GM21619 (cell line): Measurements from ENCODE around the gene LRRC30.
"Not testable (repeated sequence)": the region's sequence is repeated elsewhere in the genome, so short reads cannot be mapped to it uniquely, and the experiment has no call there.

Experiments
- ATAC-seq: cut with Tn5 transposase; IDR thresholded peaks from one replicate; pipeline ENCODE4 v1.9.1; 2021; ENCODE audit not compliant: unreplicated experiment

LRRC30 gene

GRCh38 chr18:7230626-7231349, at the start of gene LRRC30:
TSS of gene LRRC30 (plus strand) at chr18:7231089. CDS start at chr18:7231139, 50 bp downstream.
- no peak for ATAC-seq

GRCh38 chr18:7185701-7186100, 45.2 kb upstream of the LRRC30 start:
- no peak for ATAC-seq

GRCh38 chr18:7190547-7191156, 40.2 kb upstream of the LRRC30 start:
- ATAC-seq: no peak

DNA sequence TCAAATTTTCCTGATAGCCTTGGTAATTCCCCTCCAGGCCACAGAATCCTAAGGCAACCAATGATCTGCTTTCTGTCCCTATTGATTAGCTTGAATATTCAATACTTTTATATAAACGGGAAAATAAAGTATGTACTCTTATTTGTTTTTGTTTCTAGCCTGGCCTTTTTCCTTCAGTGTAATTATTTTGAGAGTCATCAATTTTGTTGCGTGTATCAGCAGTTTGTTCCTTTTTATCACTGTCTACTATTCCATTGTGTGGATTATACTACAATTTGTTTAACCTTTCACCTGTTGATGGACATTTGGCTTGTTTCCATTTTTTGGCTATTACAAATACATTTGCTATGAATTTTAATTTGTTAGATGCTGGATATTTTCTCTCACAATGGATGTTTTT, 39.2 kb upstream of the LRRC30 start:
- no peak for ATAC-seq

GRCh38 chr18:7195266-7195665, 35.6 kb upstream of the LRRC30 start:
- ATAC-seq: no peak

- no peak for ATAC-seq
These were observed 34.5 kb upstream of the LRRC30 start for GRCh38 chr18:7196421-7196820.

DNA sequence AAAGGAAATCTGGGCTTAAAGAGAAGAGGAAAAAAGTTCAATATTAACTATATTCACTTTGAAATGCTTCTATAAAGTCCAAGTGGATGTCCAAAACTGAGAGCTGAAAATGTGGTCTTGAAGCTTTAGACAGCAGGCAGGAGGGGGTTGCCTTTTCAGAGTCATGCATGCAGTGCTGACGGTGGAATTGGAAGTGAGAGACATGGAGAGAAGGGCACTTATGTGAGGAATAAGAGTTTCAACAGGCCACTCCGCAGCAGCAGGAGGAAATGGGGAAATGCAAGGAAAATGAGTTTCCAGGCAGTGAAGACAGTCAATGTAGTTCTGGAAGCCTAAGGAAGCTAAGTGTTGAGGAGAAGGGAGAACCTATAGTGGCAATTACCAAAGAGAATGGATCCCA, 33.0 kb upstream of the LRRC30 start:
- no peak for ATAC-seq

DNA sequence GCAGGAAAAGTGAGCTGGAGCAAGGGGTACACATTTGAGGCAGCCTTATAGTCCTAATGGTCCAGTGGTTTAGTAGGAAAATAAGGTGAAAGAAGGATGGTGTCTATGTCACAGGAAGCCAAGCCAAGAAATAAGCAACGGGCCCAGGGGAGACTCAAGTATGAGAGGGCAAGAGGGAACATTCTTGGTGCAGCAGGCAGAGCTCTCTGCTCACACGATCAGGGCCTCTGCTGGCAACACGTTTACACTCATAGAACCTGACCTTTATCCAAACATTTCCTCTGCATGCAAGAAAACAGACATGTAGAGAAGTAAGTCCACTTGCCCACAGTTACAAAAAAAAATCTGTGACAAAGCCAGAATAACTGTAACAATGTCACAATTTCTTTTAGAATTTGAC, 32.6 kb upstream of the LRRC30 start:
- ATAC-seq: no peak

DNA sequence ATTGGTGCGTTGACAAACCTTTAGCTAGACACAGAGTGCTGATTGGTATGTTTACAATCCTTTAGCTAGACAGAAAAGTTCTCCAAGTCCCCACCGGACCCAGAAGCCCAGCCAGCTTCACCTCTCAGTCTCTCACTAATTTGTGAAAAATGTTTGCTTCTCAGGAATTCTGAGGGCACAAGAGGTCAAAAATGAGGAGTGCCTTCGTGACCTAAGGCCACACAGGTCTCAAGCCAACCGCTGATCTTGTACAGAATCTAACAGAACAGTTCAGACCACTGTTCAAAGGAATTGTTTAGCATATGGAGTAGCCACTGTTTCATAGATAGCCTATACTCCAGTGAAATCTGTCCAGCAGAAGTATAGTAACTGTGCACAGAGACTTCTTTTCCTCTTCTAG, 29.8 kb upstream of the LRRC30 start:
- no peak for ATAC-seq

GRCh38 chr18:7202169-7202568, 28.7 kb upstream of the LRRC30 start:
- ATAC-seq: no peak

DNA sequence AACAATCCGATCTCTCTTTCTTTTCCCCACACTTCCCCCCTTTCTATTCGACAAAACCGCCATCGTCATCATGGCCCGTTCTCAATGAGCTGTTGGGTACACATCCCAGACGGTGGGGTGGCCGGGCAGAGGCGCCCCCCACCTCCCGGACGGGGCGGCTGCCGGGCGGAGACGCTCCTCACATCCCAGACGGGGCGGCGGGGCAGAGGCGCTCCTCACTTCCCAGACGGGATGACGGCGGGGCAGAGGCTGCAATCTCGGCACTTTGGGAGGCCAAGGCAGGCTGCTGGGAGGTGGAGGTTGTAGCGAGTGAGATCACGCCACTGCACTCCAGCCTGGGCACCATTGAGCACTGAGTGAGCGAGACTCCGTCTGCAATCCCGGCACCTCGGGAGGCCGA, 27.3 kb upstream of the LRRC30 start:
- not testable (repeated sequence) for ATAC-seq

- ATAC-seq: no peak
These were observed 25.5 kb upstream of the LRRC30 start for GRCh38 chr18:7205346-7205745.

DNA sequence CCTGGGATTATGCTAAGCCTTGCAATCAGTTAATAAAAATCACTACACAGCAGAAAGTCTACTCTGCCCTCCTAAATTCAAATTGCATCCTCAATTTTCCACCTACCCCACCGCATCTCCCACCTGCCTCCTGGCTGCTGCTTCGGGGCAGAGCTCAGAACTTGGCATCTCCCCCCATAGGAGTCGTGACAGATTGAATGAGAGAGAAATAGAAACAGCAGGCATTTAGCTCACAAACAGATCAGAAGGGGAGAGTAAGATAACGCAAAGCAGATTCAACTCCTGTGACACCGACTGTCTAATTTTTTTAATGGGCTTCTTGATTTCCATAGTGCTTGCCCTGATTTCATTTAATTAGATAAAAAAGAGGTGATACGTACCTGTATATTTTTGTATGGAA, 24.7 kb upstream of the LRRC30 start:
- no peak for ATAC-seq

DNA sequence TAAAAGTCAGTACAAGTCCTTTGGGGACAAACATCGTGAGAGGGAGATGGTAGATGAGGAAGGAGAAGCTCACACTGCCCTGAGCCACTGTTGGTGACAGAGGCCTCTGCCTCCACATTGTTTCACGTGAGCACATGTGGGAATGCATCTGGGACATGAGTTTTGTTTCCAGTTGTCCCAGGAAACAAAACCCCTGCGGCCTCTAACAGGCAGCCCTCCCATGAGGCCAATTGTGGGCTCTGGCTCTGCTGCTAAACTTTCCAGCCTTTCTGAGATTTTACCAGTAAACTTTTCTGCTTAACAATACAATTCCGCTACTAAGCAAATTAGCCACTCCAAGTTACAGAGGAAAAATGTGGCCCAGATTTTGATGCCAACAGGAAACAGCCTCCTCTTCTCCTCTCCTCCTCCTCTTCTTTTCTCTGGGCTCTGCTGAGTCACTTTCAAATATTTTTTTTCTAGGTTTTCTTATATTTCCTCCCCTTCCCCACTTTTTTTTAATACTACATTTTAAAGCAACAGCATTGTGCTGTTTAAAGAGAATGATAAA, 23.4 kb upstream of the LRRC30 start:
- no peak for ATAC-seq

DNA sequence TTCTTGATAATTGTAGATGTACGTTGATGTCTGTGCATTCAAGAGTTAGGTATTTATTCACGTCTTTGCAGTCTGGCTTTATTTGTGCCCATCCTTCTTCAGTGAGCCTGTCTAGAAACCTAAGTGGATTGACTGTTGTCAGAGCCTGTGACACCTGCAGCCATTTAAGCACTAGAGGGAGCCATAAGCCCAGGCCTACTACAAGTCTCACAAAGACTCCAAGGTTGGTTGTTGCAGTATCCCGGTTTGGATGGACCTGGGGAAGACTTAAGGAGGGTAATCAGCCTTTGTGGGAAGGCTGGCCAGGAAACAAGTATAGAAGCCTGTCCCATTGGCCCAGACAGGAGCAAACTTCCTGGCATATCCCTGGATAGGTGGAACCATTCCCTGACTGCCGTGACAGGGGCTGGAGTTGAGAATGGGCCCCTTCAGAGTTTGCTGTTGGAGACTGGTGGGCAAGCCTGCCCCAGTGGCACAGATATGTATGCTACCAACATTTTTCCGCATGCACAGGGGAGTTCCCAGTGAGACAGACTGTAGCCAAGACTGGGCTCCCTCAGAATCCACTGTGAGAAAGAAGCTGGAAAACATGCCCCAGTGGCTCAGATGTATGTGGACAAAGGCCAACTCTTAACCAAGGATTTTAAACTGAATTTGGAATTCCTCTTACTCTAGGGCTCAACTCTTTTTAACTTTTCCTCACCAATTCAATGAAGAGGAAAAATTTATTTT, 9.3 kb upstream of the LRRC30 start:
- no peak for ATAC-seq

GRCh38 chr18:7224198-7224597, 6.7 kb upstream of the LRRC30 start:
- no peak for ATAC-seq

GRCh38 chr18:7232218-7232617, 1.3 kb downstream of the LRRC30 start:
- no peak for ATAC-seq

- ATAC-seq: no peak
These were observed 2.4 kb downstream of the LRRC30 start for GRCh38 chr18:7233134-7233810.

DNA sequence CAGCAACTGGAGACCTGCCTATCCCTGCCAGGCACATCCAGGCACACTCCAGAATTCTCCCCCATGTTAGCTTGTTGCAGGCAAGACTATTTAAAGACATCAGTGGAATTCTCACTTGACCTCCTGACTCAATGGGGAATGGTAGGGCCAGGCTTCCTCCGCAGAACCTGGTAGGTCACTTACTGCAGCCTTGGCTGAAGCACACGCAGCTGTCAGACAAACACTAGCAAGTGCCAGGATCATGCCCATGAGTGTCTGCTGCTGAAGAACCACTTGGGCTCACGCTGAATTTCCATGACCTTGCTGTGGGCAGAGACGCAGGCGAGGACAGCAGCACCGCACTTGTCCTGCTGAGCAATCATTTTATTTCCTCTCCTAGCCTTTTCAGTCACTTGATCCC, 3.2 kb downstream of the LRRC30 start:
- no peak for ATAC-seq

DNA sequence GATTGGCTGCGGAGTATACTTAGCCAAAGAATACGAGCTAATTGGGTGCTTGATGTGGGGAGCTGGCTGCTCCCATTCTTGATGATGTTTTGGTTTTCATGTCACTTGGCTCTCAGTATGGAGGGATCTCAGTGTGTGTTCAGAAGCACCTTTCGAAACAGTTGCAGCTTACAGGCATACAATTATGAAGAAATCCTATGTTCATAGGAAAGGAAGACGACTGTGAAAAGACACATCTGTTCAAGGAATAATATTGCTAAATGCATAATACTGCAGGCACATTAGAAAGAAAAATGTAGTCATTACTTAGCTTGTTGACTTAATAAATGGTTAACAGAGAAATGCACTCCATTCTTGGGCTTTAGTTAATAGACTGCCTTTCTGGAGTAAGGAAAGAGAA, 4.1 kb downstream of the LRRC30 start:
- ATAC-seq: no peak

- no peak for ATAC-seq
These were observed 5.2 kb downstream of the LRRC30 start for GRCh38 chr18:7236072-7236471.
